Fibroblast of mammary gland (primary cell): Measurements from ENCODE around the gene PGAM1.
A peak's percentile ranks its signal among the peaks of the same experiment; 100 is the strongest.

Experiments used
- DNase-seq: peaks from one replicate; pipeline ENCODE4 v3.0.0-alpha.2; 2010; ENCODE audit warnings: low read depth
- H3K4me3 ChIP-seq: 2 replicates; pipeline ENCODE4 v1.5.1; 2011; ENCODE audit warnings: low read depth, mild to moderate bottlenecking, low read length, moderate library complexity; ENCODE audit not compliant: control insufficient read depth
- CTCF ChIP-seq: conservative IDR thresholded peaks from 2 replicates; pipeline ENCODE4 v1.5.1; 2011; ENCODE audit warnings: low read depth, low read length, inconsistent platforms; ENCODE audit not compliant: control insufficient read depth, insufficient read depth

PGAM1 gene

GRCh38 chr10:97426776-97427570 lies 982 bp downstream of the PGAM1 start:
- no peak for TF ChIP-seq CTCF
- H3K4me3 ChIP-seq = peak overlapping the region; percentile 73
- no peak for DNase-seq

GRCh38 chr10:97427571-97428179 lies 1.7 kb downstream of the PGAM1 start:
- peak; percentile 46 for DNase-seq
- TF ChIP-seq CTCF = no peak
- H3K4me3 ChIP-seq = peak overlapping the region; percentile 73

DNA sequence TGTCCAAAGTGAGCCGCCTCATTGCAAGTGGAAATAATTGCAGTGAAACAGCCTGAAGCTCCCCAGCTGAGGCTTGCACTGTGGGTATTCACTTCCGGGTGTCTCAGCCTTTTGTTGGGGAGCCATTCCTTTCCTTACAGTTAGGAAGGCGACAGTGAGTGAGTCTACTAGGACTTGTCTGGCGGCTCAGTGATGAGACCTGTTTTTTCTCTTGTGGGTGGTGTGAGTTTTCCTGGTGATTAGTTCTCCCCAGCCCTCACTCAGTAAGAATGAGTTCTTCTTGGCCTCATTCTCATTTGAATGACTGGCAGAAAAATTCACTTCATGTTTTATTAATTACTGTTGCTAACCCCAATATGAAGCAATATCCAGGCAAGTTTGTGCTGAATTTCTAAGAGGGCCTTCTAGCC lies 2.6 kb downstream of the PGAM1 start:
- peak; percentile 52 for DNase-seq
- TF ChIP-seq CTCF = no peak
- peak overlapping the region; percentile 73 for H3K4me3 ChIP-seq

DNA sequence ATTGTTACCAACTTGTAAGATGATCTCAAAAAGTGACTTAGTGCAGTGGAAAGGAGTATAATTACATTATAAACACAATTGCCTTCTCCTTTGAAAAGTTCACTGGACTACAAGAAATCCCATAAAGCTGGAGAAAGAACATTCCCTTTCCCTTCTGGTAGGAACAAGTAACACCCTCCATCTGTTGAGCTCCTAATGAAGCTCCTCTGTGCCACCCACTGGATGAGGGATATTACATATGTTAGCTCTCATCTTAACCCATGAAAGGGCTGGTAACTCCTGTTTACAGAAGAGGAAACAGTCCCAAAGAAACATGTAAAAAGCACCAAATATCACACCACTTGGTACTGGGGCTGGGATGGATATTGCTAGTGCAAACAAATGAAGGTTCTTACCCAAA lies 8.1 kb downstream of the PGAM1 start:
- no peak overlapping the region for H3K4me3 ChIP-seq
- no peak for TF ChIP-seq CTCF
- no peak for DNase-seq

DNA sequence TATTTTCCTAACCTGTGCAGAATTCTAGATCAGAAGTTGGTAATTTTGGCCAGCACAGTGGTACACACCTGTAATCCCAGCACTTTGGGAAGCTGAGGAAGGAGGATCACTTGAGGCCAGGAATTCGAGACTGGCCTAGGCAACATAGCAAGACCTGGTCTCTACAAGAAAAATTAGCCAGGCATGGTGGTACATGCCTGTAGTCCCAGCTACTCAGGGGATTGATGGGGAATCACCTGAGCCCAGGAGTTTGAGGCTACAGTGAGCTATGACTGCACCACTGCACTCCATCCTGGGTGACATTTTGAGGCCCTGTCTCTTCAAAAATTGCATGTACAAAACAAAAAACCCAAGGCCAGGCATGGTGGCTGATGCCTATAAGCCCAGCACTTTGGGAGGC lies 8.6 kb downstream of the PGAM1 start:
- no peak overlapping the region for H3K4me3 ChIP-seq
- DNase-seq = no peak
- no peak for TF ChIP-seq CTCF

DNA sequence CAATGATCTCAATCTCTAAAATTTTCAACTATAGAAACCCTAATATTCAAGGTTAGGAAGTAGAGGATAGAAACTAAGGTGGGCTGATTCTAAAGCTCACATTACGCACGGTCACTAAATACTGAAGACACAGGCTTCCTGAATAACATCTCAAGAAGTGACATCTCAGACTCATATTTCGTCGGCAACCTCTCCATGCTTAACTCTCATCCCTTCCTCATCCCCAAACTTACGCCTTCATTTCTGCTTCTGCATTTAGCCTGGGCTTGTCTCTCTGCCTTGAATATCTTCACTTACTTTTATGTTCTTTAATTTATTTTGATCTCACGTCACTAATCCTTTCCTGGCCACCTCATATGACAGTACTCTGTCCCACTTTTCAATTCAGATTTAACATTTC lies 9.2 kb downstream of the PGAM1 start:
- H3K4me3 ChIP-seq = no peak overlapping the region
- no peak for TF ChIP-seq CTCF
- DNase-seq = no peak
